ENCODE data around the gene ACD. TPM values are rescaled to one million over a fixed set of nuclear protein-coding genes. Genes with fewer than 3 reads are reported as not detected.

Gene ACD
- total RNA-seq, 1 experiment from 2014 or later = 34.1 TPM

- no peak for DNase-seq
- H2AK5ac ChIP-seq (ENCODE audit: insufficient read length, low read length) = no peak overlapping the region
- no peaks in the 10 kb centered on the region for H3K79me2 ChIP-seq (ENCODE audit: insufficient read depth, low read length)
- H4K20me1 ChIP-seq (ENCODE audit: control insufficient read depth, insufficient read depth, insufficient read length) = no peaks in the 10 kb centered on the region
- no peak overlapping the region for H2BK20ac ChIP-seq (ENCODE audit: low read depth, low read length, poor library complexity, severe bottlenecking)
- no peak overlapping the region for H4K91ac ChIP-seq (ENCODE audit: insufficient read length, low read depth, low read length)
- H3K27ac ChIP-seq (ENCODE audit: insufficient read length, low read depth, low read length) = no peak overlapping the region
- no peaks in the 10 kb centered on the region for H3K27me3 ChIP-seq (ENCODE audit: insufficient read depth, low read length)
- H3K23me2 ChIP-seq (ENCODE audit: insufficient read length, low read depth, low read length, poor library complexity, severe bottlenecking) = peaks cover 3% of the 10 kb centered on the region
- H2BK15ac ChIP-seq (ENCODE audit: low read depth, low read length) = no peak overlapping the region
- H3K9ac ChIP-seq (ENCODE audit: extremely low read depth, insufficient read length, low read length) = no peak overlapping the region
- H4K8ac ChIP-seq (replicated peaks; ENCODE audit: insufficient read length, low read depth, low read length) = no peak overlapping the region
- H3K18ac ChIP-seq (ENCODE audit: insufficient read length, low read depth, low read length) = no peak overlapping the region
- no peak overlapping the region for H3K14ac ChIP-seq (ENCODE audit: insufficient read depth, low read length)
- H3K4me1 ChIP-seq (ENCODE audit: insufficient read depth, low read length) = no peaks in the 10 kb centered on the region
- no peak overlapping the region for H3K23ac ChIP-seq (ENCODE audit: insufficient read length, low read depth, low read length)
- H2BK5ac ChIP-seq (ENCODE audit: insufficient read length, low read length) = no peak overlapping the region
- H3K27ac Mint-ChIP-seq = no peak overlapping the region
- H3K56ac ChIP-seq (ENCODE audit: insufficient read length, low read depth, low read length) = no peak overlapping the region
- no peak overlapping the region for H2BK12ac ChIP-seq (ENCODE audit: insufficient read length, low read depth, low read length)
- no peaks in the 10 kb centered on the region for H3K79me1 ChIP-seq (ENCODE audit: insufficient read depth, low read depth, low read length, poor library complexity, severe bottlenecking)
- peak overlapping the region; percentile 35 for H3K4me2 ChIP-seq (ENCODE audit: insufficient read depth, insufficient read length, low read length)
- H4K5ac ChIP-seq (ENCODE audit: insufficient read length, low read depth, low read length) = no peak overlapping the region
- no peak overlapping the region for H3K4ac ChIP-seq (ENCODE audit: low read depth, low read length)
- no CpG with 5 or more reads among the region's 10 CpGs for WGBS (ENCODE audit: extremely low coverage, insufficient read length, low lambda C conversion rate)
- peaks cover 3 to 11% (median 4%) of the 10 kb centered on the region in 3 experiments; a peak in 5 of 7 replicates for H3K36me3 Mint-ChIP-seq (ENCODE audit: insufficient read depth in 1 of 3, low read depth in 3 of 3)
- peak overlapping the region; percentile 78 to 85; a peak in 3 of 5 replicates for H3K4me3 Mint-ChIP-seq
- no peak overlapping the region for H2AFZ ChIP-seq (ENCODE audit: low read length)
- no peak overlapping the region for H2BK120ac ChIP-seq (ENCODE audit: low read depth, low read length, poor library complexity, severe bottlenecking)
- H3T11ph ChIP-seq (ENCODE audit: low read length) = no peak overlapping the region
- H3K9me3 Mint-ChIP-seq = no peaks in the 10 kb centered on the region
- H3K27me3 Mint-ChIP-seq (ENCODE audit: low read depth) = peaks cover 4% of the 10 kb centered on the region
- H3K9me3 ChIP-seq (ENCODE audit: control insufficient read depth, low read depth, low read length) = no peaks in the 10 kb centered on the region
- no peak for TF ChIP-seq CTCF (conservative IDR thresholded peaks at IDR 0.05)
- H3K4me1 Mint-ChIP-seq = peaks cover 7 to 18% of the 10 kb centered on the region in 2 experiments; a peak in 3 of 4 replicates
Measured at GRCh38 chr16:67667453-67667816, 7.4 kb upstream of the ACD start.

Measured in H9 (cell line).